HG02884 (cell line): ENCODE measurements around the gene ADAMTSL4.
"Not testable (repeated sequence)": the region's sequence is repeated elsewhere in the genome, so short reads cannot be mapped to it uniquely, and the experiment has no call there.

ENCODE experiments used
- ATAC-seq: cut with Tn5 transposase; IDR thresholded peaks from one replicate; pipeline ENCODE4 v1.9.1; 2021; ENCODE audit warnings: mild to moderate bottlenecking, moderate library complexity; ENCODE audit not compliant: unreplicated experiment

Gene ADAMTSL4

GRCh38 chr1:150581437-150581836 is 32.2 kb downstream of the ADAMTSL4 start:
- ATAC-seq: not testable (repeated sequence)

- ATAC-seq: not testable (repeated sequence)
These were observed 32.8 kb downstream of the ADAMTSL4 start for GRCh38 chr1:150581962-150582361.

GRCh38 chr1:150582371-150582770 is 33.2 kb downstream of the ADAMTSL4 start:
- ATAC-seq: no peak

- ATAC-seq: no peak
These were observed 47.1 kb downstream of the ADAMTSL4 start for GRCh38 chr1:150596095-150596892.

GRCh38 chr1:150596976-150597375 is 47.8 kb downstream of the ADAMTSL4 start:
- no peak for ATAC-seq

GRCh38 chr1:150598346-150598745 is 49.1 kb downstream of the ADAMTSL4 start:
- not testable (repeated sequence) for ATAC-seq

GRCh38 chr1:150601540-150601939 is 52.3 kb downstream of the ADAMTSL4 start:
- no peak for ATAC-seq

- ATAC-seq: not testable (repeated sequence)
These were observed 53.2 kb downstream of the ADAMTSL4 start for GRCh38 chr1:150602372-150602771.

GRCh38 chr1:150603711-150604110 is 54.5 kb downstream of the ADAMTSL4 start:
- ATAC-seq: no peak

GRCh38 chr1:150604226-150604588 is 55.0 kb downstream of the ADAMTSL4 start:
- no peak for ATAC-seq

- ATAC-seq: not testable (repeated sequence)
These were observed 56.2 kb downstream of the ADAMTSL4 start for GRCh38 chr1:150605451-150605731.

GRCh38 chr1:150606463-150607142 is 57.4 kb downstream of the ADAMTSL4 start:
- ATAC-seq: no peak

- no peak for ATAC-seq
These were observed 60.5 kb downstream of the ADAMTSL4 start for GRCh38 chr1:150609732-150610131.
